HG02623 (cell line): ENCODE measurements around the gene C11orf68.
"Not testable (repeated sequence)": the region's sequence is repeated elsewhere in the genome, so short reads cannot be mapped to it uniquely, and the experiment has no call there.

Experiments used
- ATAC-seq: cut with Tn5 transposase; IDR thresholded peaks from one replicate; pipeline ENCODE4 v1.9.1; 2021; ENCODE audit warnings: moderate library complexity; ENCODE audit not compliant: unreplicated experiment

C11orf68 gene

GRCh38 chr11:65915821-65916251 lies 3.0 kb downstream of the C11orf68 start:
- ATAC-seq, result no peak

- ATAC-seq, result no peak
Observed at GRCh38 chr11:65915101-65915820, 3.6 kb downstream of the C11orf68 start.

GRCh38 chr11:65912845-65913244 lies 6.0 kb downstream of the C11orf68 start:
- no peak for ATAC-seq

GRCh38 chr11:65911682-65912568 lies 6.9 kb downstream of the C11orf68 start:
- ATAC-seq, result no peak

GRCh38 chr11:65907878-65908277 lies 11.0 kb downstream of the C11orf68 start:
- no peak for ATAC-seq

GRCh38 chr11:65906602-65907001 lies 12.3 kb downstream of the C11orf68 start:
- no peak for ATAC-seq

- no peak for ATAC-seq
Observed at GRCh38 chr11:65903715-65904114, 15.1 kb downstream of the C11orf68 start.

- ATAC-seq, result no peak
Observed at GRCh38 chr11:65903068-65903481, 15.8 kb downstream of the C11orf68 start.

GRCh38 chr11:65900899-65901180 lies 18.0 kb downstream of the C11orf68 start:
- no peak for ATAC-seq

GRCh38 chr11:65900125-65900898 lies 18.6 kb downstream of the C11orf68 start, which contains the start of gene FOSL1:
Gene FOSL1 (minus strand): TSS chr11:65900388. CDS start chr11:65900339, 49 bp downstream.
- peak; percentile 68 for ATAC-seq

- no peak for ATAC-seq
Observed at GRCh38 chr11:65899356-65900124, 19.3 kb downstream of the C11orf68 start.

GRCh38 chr11:65898656-65899355 lies 20.1 kb downstream of the C11orf68 start:
- ATAC-seq, result no peak

- no peak for ATAC-seq
Observed at GRCh38 chr11:65897020-65897471, 21.8 kb downstream of the C11orf68 start.

GRCh38 chr11:65896034-65896999 lies 22.5 kb downstream of the C11orf68 start:
- ATAC-seq, result no peak

GRCh38 chr11:65895482-65895981 lies 23.3 kb downstream of the C11orf68 start:
- ATAC-seq, result no peak

GRCh38 chr11:65894034-65894591 lies 24.7 kb downstream of the C11orf68 start:
- ATAC-seq, result no peak

GRCh38 chr11:65892661-65893317 lies 26.1 kb downstream of the C11orf68 start:
- no peak for ATAC-seq

GRCh38 chr11:65892137-65892540 lies 26.7 kb downstream of the C11orf68 start:
- ATAC-seq, result not testable (repeated sequence)
